Thyroid gland (tissue), 4 donors: ENCODE results near the gene NDUFB6. TPM values are rescaled to one million over a fixed set of nuclear protein-coding genes. Genes with fewer than 3 reads are reported as not detected.
A peak's percentile ranks its signal among the peaks of the same experiment; 100 is the strongest.

Source experiments
- DNase-seq, 2 donors: peaks; one replicate each; pipeline ENCODE4 v3.0.0-alpha.2; 2019
- H3K27ac ChIP-seq, 3 donors: fragments of 200-600 bp; sonication (generic); 1 replicate in 2 of 3; 2 replicates in 1 of 3; pipeline ENCODE4 v1.5.1; 2016 to 2019; ENCODE audit warnings: mild to moderate bottlenecking in 1 of 3, moderate library complexity in 1 of 3
- H3K27me3 ChIP-seq: fragments of 200-600 bp; sonication (generic); one replicate; pipeline ENCODE4 v1.5.1; 2019
- H3K36me3 ChIP-seq, 2 donors: fragments of 200-600 bp; sonication (generic); one replicate each; pipeline ENCODE4 v1.5.1; 2016 to 2019
- H3K4me1 ChIP-seq, 2 donors: fragments of 200-600 bp; sonication (generic); one replicate each; pipeline ENCODE4 v1.5.1; 2017 to 2019
- H3K4me3 ChIP-seq, 3 donors: fragments of 200-600 bp; sonication (generic); replicated peaks in 1 of 3; 1 replicate in 2 of 3; 2 replicates in 1 of 3; pipeline ENCODE4 v1.5.1; 2016; ENCODE audit warnings: mild to moderate bottlenecking in 1 of 3
- H3K9me3 ChIP-seq: fragments of 200-600 bp; sonication (generic); one replicate; pipeline ENCODE4 v1.5.1; 2017
- POLR2A ChIP-seq, 2 donors: fragments of 450-650 bp; IDR thresholded peaks; one replicate each; pipeline ENCODE4 v1.6.1; 2017; ENCODE audit warnings: antibody characterized with exemption in 2 of 2, mild to moderate bottlenecking in 2 of 2, moderate library complexity in 1 of 2
- WGBS, 2 donors: methylation state at CpG; one replicate each; pipeline ENCODE4 v1.1.5; 2017; 5-methylcytosine and 5-hydroxymethylcytosine counted together
- intact Hi-C: fragments of 100-400 bp; cut with DNase I; formaldehyde crosslinking; loops from one replicate; pipeline ENCODE4 v1.15.1; 2023
- total RNA-seq, 4 donors: library from RNA; depleted of rRNA; stranded (reverse); fragments of >200 nt; gene quantifications; one replicate each; pipeline ENCODE4 v1.2.3, GENCODE V29; 2016
- TF ChIP-seq, protein P1 (sequence below), 6 experiments: fragments of 200-600 bp in 3 of 6; fragments of 450-650 bp in 3 of 6; sonication (generic) in 3 of 6; IDR thresholded peaks; one replicate each; pipeline ENCODE4 v1.5.1; 2016 to 2019; ENCODE audit warnings: antibody characterized with exemption in 6 of 6, mild to moderate bottlenecking in 2 of 6, inconsistent platforms in 1 of 6, moderate library complexity in 1 of 6

The NDUFB6 gene
- total RNA-seq, 4 donors from 2014 or later = 19.1 to 78.2 (median 57.9) TPM

DNA sequence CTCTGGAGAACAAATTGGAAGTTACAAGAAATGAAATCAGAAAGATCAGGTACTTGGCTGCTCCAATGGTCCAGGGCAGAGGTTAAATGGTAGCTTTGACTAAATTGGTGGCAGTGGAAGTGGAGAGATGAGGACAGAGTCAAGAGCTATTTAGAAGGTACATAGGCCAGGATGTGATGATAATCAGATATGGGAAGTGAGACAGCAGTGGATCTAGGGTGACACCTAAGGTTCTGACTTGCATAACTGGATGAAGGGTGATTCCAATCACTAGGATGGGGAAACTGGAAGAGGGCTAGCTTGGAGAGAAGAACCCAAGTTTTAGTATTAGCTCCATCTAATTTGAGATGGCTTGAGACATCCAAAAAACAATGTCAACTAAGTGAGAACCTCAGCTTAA lies 24.0 kb upstream of the NDUFB6 start:
- intact Hi-C loops = no loop called here
- no peaks in the 10 kb centered on the region for H3K4me1 ChIP-seq
- no peaks in the 10 kb centered on the region for H3K27me3 ChIP-seq
- TF ChIP-seq, protein P1, sequence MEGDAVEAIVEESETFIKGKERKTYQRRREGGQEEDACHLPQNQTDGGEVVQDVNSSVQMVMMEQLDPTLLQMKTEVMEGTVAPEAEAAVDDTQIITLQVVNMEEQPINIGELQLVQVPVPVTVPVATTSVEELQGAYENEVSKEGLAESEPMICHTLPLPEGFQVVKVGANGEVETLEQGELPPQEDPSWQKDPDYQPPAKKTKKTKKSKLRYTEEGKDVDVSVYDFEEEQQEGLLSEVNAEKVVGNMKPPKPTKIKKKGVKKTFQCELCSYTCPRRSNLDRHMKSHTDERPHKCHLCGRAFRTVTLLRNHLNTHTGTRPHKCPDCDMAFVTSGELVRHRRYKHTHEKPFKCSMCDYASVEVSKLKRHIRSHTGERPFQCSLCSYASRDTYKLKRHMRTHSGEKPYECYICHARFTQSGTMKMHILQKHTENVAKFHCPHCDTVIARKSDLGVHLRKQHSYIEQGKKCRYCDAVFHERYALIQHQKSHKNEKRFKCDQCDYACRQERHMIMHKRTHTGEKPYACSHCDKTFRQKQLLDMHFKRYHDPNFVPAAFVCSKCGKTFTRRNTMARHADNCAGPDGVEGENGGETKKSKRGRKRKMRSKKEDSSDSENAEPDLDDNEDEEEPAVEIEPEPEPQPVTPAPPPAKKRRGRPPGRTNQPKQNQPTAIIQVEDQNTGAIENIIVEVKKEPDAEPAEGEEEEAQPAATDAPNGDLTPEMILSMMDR (IDR thresholded peaks at IDR 0.05) = no peak
- no peak for TF ChIP-seq POLR2A (IDR thresholded peaks at IDR 0.05)
- H3K4me3 ChIP-seq = no peak overlapping the region
- no peak overlapping the region for H3K27ac ChIP-seq
- no peaks in the 10 kb centered on the region for H3K9me3 ChIP-seq
- DNase-seq = no peak
- no peaks in the 10 kb centered on the region for H3K36me3 ChIP-seq

DNA sequence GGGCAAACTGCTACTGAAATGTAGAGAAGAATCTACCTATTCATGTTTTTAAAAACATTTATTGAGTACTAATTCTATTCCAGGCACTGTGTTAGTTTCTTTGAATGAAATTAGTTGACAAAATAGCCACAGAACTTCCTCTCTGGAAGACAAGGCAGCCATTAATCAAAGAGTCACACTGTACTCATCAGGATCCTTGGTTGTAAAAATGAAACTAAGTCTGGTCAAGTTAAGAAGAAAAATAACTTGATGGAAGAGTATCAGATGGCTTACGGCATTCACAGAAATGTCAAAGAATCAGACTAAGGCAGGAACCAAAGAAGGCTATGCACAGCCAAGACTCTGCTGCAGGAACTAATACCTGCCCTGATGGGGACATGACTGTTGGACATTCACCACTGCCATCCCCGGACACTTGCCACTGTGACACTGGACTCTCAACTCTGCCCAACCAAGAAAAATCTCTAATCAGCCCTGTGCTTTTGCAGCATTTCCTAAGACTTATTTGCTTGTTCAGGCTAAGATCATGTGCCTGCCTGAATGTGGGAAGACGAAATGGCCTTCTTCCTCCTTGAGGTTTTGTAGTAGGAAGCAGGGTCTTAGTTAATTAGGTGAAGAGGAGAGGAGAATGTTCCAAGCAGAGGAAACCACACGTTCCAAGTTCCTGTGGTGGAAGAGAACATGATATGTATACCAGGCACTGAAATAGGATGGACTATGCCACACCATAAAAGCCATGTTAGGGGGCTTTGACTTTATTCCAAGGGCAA lies 23.3 kb upstream of the NDUFB6 start:
- Histone ChIP-seq H3K4me1 (no peaks in the 10 kb centered on the region), H3K36me3 (no peaks in the 10 kb centered on the region), H3K27me3 (no peaks in the 10 kb centered on the region), H3K9me3 (no peaks in the 10 kb centered on the region), H3K27ac (no peak overlapping the region), H3K4me3 (no peak overlapping the region)
- no peak for TF ChIP-seq POLR2A (IDR thresholded peaks at IDR 0.05)
- DNase-seq = no peak
- intact Hi-C loops = no loop called here
- WGBS, 2 donors = 75 to 76% methylated on average over 4 of the region's 4 CpGs

DNA sequence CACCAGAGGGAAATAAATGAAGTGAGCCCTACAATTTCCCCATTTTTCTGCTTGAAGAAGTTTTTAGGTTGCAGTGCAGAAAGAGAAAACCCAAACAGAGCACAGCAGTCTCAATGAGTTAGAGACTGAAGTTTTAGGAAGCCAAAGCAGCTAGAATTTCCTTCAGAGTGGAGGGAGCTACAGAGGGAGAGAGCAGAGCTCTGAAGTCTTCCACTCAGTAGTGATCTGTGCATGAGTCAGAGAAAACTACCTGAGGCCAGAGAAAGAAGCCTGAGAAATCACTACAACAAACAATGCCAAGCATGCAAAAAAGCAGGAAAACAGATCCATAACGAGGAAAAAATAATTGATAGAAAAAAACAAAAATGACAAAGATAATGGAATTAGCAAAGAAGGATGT lies 17.9 kb upstream of the NDUFB6 start:
- TF ChIP-seq POLR2A (IDR thresholded peaks at IDR 0.05) = no peak
- TF ChIP-seq, protein P1 (IDR thresholded peaks at IDR 0.05) = no peak
- Histone ChIP-seq H3K4me1 (no peaks in the 10 kb centered on the region), H3K9me3 (no peaks in the 10 kb centered on the region), H3K27ac (no peak overlapping the region), H3K27me3 (no peaks in the 10 kb centered on the region), H3K4me3 (no peak overlapping the region), H3K36me3 (no peaks in the 10 kb centered on the region)
- 80 to 85% methylated on average over 1 of the region's 1 CpG for WGBS, 2 donors
- intact Hi-C loops = no loop called here
- DNase-seq = no peak

DNA sequence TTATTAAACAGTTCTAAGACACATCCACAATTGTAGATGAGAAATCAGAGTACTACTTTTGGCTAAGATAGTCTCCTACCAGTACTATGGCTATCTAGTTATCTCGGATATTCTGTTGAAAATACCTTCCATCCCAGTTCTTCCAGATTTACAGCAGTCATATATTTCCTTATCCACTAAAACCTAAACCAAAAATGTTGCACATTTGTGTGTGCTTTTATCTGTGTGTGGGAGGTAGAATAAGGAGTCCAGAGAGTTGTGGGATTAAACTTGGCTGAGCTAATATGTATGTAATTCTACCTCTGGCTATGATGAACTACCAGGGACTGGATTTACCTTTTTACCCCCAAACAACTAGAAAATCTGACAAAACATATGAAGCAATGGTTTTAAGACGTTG lies 17.5 kb upstream of the NDUFB6 start:
- WGBS, 2 donors = 56 to 64% methylated on average over 2 of the region's 2 CpGs
- no peaks in the 10 kb centered on the region for H3K4me1 ChIP-seq
- TF ChIP-seq POLR2A (IDR thresholded peaks at IDR 0.05) = no peak
- TF ChIP-seq, protein P1 (IDR thresholded peaks at IDR 0.05) = no peak
- intact Hi-C loops = no loop called here
- no peak for DNase-seq
- no peak overlapping the region for H3K27ac ChIP-seq
- no peaks in the 10 kb centered on the region for H3K36me3 ChIP-seq
- no peaks in the 10 kb centered on the region for H3K9me3 ChIP-seq
- H3K4me3 ChIP-seq = no peak overlapping the region
- H3K27me3 ChIP-seq = no peaks in the 10 kb centered on the region

DNA sequence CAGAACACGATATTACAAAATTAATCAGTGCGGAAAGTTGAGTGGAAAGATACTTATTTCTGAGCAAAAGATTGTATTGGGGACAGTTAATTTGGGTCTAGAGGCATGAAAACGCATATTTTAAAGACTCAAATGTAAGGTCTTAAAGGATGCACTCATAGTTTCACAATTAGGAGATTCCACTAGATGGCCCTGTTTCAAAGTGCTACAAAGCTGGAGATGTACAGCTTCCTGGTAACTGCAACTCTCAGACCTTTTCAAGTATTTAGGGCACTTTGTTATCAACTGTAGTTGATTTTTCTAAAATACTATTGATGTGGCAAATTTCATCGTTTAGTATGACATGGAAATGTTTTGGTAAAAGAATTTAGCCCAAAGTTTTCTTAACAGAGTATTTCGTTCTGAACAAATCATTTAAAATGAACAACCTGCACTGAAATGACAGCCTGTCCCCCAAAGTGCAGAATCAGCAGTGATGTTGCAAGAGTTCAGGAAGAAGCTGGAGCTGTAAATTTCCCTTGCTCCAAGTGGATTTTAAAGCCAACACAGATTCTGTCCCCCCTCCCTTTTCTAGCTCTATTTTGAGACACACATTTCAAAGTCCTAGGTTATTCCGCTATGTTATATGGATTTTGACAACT lies 16.2 kb upstream of the NDUFB6 start:
- Histone ChIP-seq H3K27me3 (no peaks in the 10 kb centered on the region), H3K36me3 (no peaks in the 10 kb centered on the region), H3K4me1 (no peaks in the 10 kb centered on the region), H3K4me3 (no peak overlapping the region), H3K27ac (no peak overlapping the region), H3K9me3 (no peaks in the 10 kb centered on the region)
- no peak for TF ChIP-seq POLR2A (IDR thresholded peaks at IDR 0.05)
- TF ChIP-seq, protein P1 (IDR thresholded peaks at IDR 0.05) = peak in 4 of 6 experiments; percentile 8 to 41 (median 34)
- no peak for DNase-seq
- WGBS, 2 donors = 38 to 44% methylated on average over 6 of the region's 6 CpGs
- intact Hi-C loops = no loop called here
